ENCODE data around the gene UFD1. TPM values are rescaled to one million over a fixed set of nuclear protein-coding genes. Genes with fewer than 3 reads are reported as not detected.

UFD1 gene
- total RNA-seq, 2 donors from 2014 or later: 22.7 to 33.8 TPM

GRCh38 chr22:19457828-19458428 lies 21.1 kb downstream of the UFD1 start:
- no peaks in the 10 kb centered on the region for H3K4me1 ChIP-seq
- TF ChIP-seq, protein P1, sequence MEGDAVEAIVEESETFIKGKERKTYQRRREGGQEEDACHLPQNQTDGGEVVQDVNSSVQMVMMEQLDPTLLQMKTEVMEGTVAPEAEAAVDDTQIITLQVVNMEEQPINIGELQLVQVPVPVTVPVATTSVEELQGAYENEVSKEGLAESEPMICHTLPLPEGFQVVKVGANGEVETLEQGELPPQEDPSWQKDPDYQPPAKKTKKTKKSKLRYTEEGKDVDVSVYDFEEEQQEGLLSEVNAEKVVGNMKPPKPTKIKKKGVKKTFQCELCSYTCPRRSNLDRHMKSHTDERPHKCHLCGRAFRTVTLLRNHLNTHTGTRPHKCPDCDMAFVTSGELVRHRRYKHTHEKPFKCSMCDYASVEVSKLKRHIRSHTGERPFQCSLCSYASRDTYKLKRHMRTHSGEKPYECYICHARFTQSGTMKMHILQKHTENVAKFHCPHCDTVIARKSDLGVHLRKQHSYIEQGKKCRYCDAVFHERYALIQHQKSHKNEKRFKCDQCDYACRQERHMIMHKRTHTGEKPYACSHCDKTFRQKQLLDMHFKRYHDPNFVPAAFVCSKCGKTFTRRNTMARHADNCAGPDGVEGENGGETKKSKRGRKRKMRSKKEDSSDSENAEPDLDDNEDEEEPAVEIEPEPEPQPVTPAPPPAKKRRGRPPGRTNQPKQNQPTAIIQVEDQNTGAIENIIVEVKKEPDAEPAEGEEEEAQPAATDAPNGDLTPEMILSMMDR (IDR thresholded peaks at IDR 0.05): no peak
- no peaks in the 10 kb centered on the region for H3K9me3 ChIP-seq
- peaks cover 54% of the 10 kb centered on the region for H3K36me3 ChIP-seq
- no peaks in the 10 kb centered on the region for H3K27me3 ChIP-seq
- no peak overlapping the region for H3K4me3 ChIP-seq
- no peak for DNase-seq (ENCODE audit: low spot score)
- no peak overlapping the region for H3K27ac ChIP-seq

DNA sequence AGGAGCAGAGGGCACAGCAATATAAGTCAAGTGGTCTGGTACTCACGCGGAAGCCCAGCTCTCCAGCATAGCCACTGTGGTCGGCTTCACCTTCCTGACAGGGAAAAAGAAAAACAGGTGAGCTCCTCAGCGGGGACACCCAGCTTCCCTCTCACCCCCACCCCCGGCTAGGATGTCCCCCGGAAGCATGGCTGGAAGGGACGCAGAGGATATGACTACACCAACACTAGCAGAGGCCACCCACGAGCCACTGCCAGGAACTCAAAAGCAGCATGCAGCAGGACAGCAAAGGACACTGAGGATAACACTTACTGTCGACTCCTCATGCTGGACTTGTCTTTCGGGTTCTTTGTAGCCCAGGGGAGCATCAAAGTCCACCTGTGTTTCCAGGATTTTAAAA lies 22.5 kb downstream of the UFD1 start:
- Histone ChIP-seq H3K9me3 (no peaks in the 10 kb centered on the region), H3K27me3 (no peaks in the 10 kb centered on the region), H3K36me3 (peaks cover 63% of the 10 kb centered on the region), H3K4me1 (no peaks in the 10 kb centered on the region), H3K27ac (no peak overlapping the region), H3K4me3 (no peak overlapping the region)
- DNase-seq (ENCODE audit: low spot score): no peak
- TF ChIP-seq, protein P1 (IDR thresholded peaks at IDR 0.05): no peak

DNA sequence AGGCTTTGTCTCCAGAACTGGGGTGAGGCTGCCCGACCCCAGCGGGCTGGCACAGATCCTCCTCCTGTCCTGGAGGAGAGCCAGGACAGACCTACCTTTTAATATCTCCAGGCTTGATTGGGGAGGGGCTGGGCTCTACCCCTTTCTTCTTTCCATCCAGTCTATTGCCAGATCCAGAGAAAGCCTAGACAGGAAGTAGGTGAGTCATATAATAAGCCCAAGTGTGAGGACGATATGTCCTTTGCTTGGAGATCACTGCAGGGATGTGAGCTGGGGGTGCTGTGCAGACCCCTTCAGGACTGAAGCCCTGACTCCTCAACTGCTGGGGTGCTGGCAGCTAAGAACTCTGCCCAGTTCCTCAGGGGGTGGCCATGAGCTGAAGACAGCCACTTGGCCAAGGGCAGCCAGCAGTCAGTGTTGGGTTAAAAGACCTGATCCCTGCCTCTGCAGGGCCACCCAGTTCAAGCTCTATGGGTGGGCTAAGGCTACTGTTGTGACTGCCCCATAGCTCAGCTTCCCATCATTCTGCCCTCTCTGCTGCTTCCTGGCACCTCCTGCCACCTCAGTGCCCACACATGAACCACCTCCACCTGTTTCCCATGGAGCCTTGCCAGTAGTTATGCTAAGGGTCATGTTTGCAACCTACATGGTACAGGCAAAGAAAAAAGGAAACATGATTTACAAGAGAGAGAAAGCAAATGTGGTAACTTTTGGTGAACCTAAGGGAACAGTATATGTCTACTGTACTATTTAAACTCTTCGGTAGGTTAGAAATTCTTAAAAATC lies 23.2 kb downstream of the UFD1 start:
- no peaks in the 10 kb centered on the region for H3K9me3 ChIP-seq
- H3K4me1 ChIP-seq: no peaks in the 10 kb centered on the region
- TF ChIP-seq, protein P1 (IDR thresholded peaks at IDR 0.05): no peak
- H3K4me3 ChIP-seq: no peak overlapping the region
- DNase-seq (ENCODE audit: low spot score): no peak
- H3K27me3 ChIP-seq: no peaks in the 10 kb centered on the region
- H3K36me3 ChIP-seq: peaks cover 63% of the 10 kb centered on the region
- no peak overlapping the region for H3K27ac ChIP-seq

GRCh38 chr22:19455033-19455432 lies 24.0 kb downstream of the UFD1 start:
- no peak overlapping the region for H3K27ac ChIP-seq
- no peaks in the 10 kb centered on the region for H3K9me3 ChIP-seq
- TF ChIP-seq, protein P1 (IDR thresholded peaks at IDR 0.05): no peak
- peaks cover 63% of the 10 kb centered on the region for H3K36me3 ChIP-seq
- no peaks in the 10 kb centered on the region for H3K4me1 ChIP-seq
- no peak for DNase-seq (ENCODE audit: low spot score)
- H3K27me3 ChIP-seq: no peaks in the 10 kb centered on the region
- no peak overlapping the region for H3K4me3 ChIP-seq

- Histone ChIP-seq H3K27me3 (no peaks in the 10 kb centered on the region), H3K36me3 (peaks cover 63% of the 10 kb centered on the region), H3K27ac (no peak overlapping the region), H3K9me3 (no peaks in the 10 kb centered on the region), H3K4me1 (no peaks in the 10 kb centered on the region), H3K4me3 (no peak overlapping the region)
- TF ChIP-seq, protein P1 (IDR thresholded peaks at IDR 0.05): no peak
- no peak for DNase-seq (ENCODE audit: low spot score)
Measured at GRCh38 chr22:19454156-19454555, 24.8 kb downstream of the UFD1 start.

Data from right atrium auricular region (tissue), 2 donors.